Suprapubic skin (tissue), 4 donors: ENCODE measurements around the gene KSR2. TPM values are rescaled to one million over a fixed set of nuclear protein-coding genes. Genes with fewer than 3 reads are reported as not detected.
"Not testable (repeated sequence)": the region's sequence is repeated elsewhere in the genome, so short reads cannot be mapped to it uniquely, and the experiment has no call there.

ENCODE experiments used
- DNase-seq, 2 donors: peaks; one replicate each; pipeline ENCODE4 v3.0.0-alpha.2; 2019; ENCODE audit warnings: low spot score in 2 of 2
- H3K27ac ChIP-seq: fragments of 200-600 bp; sonication (generic); one replicate; pipeline ENCODE4 v1.5.1; 2019
- H3K27me3 ChIP-seq: fragments of 200-600 bp; sonication (generic); one replicate; pipeline ENCODE4 v1.5.1; 2019
- H3K36me3 ChIP-seq: fragments of 200-600 bp; sonication (generic); one replicate; pipeline ENCODE4 v1.5.1; 2019
- H3K4me1 ChIP-seq: fragments of 200-600 bp; sonication (generic); one replicate; pipeline ENCODE4 v1.5.1; 2019
- H3K4me3 ChIP-seq: fragments of 200-600 bp; sonication (generic); one replicate; pipeline ENCODE4 v1.5.1; 2019; ENCODE audit warnings: mild to moderate bottlenecking
- H3K9me3 ChIP-seq: fragments of 200-600 bp; sonication (generic); one replicate; pipeline ENCODE4 v1.5.1; 2019
- EP300 ChIP-seq: sonication (generic); formaldehyde crosslinking; IDR thresholded peaks from one replicate; pipeline ENCODE4 v1.6.1; 2017; ENCODE audit warnings: antibody characterized with exemption
- POLR2A ChIP-seq, 2 donors: fragments of 450-650 bp; IDR thresholded peaks; one replicate each; pipeline ENCODE4 v1.6.1; 2017; ENCODE audit warnings: antibody characterized with exemption in 2 of 2, mild to moderate bottlenecking in 2 of 2, moderate library complexity in 2 of 2
- POLR2AphosphoS5 ChIP-seq, 3 donors: sonication (generic); formaldehyde crosslinking; IDR thresholded peaks; one replicate each; pipeline ENCODE4 v1.6.1; 2017; ENCODE audit warnings: antibody characterized with exemption in 3 of 3
- WGBS: methylation state at CpG from one replicate; pipeline ENCODE4 v1.1.5; 2018; 5-methylcytosine and 5-hydroxymethylcytosine counted together
- total RNA-seq, 4 donors: library from RNA; depleted of rRNA; stranded (reverse); fragments of >200 nt; gene quantifications; one replicate each; pipeline ENCODE4 v1.1.0, GENCODE V29; 2016
- TF ChIP-seq, protein P1 (sequence below), 2 donors: fragments of 200-600 bp in 1 of 2; fragments of 450-650 bp in 1 of 2; sonication (generic) in 1 of 2; IDR thresholded peaks; one replicate each; pipeline ENCODE4 v1.5.1; 2016 to 2019; ENCODE audit warnings: antibody characterized with exemption in 2 of 2, mild to moderate bottlenecking in 1 of 2, moderate library complexity in 1 of 2

The KSR2 gene
- total RNA-seq, 4 donors from 2014 or later: 0.24 to 0.39 (median 0.38) TPM; not detected in 1

GRCh38 chr12:117805865-117806264 lies 162.9 kb downstream of the KSR2 start:
- H3K4me1 ChIP-seq: no peaks in the 10 kb centered on the region
- H3K27me3 ChIP-seq: peaks cover 6% of the 10 kb centered on the region
- no peaks in the 10 kb centered on the region for H3K36me3 ChIP-seq
- DNase-seq: no peak
- no peaks in the 10 kb centered on the region for H3K9me3 ChIP-seq
- WGBS: 40% methylated on average over 7 of the region's 7 CpGs
- no peak for TF ChIP-seq POLR2AphosphoS5 (IDR thresholded peaks at IDR 0.05)
- no peak overlapping the region for H3K27ac ChIP-seq
- no peak overlapping the region for H3K4me3 ChIP-seq

DNA sequence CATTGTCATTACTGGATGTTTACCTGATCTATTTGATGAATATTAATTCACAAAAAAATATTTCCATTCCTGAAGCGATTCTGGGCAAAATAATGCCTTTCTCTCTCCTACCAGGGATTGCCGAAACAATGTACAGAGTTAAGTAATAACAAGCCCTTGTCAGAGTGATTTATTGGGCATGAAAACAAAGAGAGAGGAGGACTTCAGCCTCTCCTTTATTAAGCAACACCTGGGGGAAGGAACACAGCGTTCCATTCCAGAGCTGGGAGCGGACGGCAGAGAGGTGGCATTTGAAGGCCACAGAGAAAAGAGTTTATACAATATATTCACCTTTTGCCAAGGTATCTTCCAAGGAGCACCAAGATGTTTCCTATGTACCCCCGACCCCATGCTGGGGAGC lies 165.8 kb downstream of the KSR2 start:
- H3K4me1 ChIP-seq: no peaks in the 10 kb centered on the region
- 59% methylated on average over 5 of the region's 6 CpGs for WGBS
- TF ChIP-seq POLR2A (IDR thresholded peaks at IDR 0.05): no peak
- TF ChIP-seq EP300: no peak
- no peak for TF ChIP-seq POLR2AphosphoS5 (IDR thresholded peaks at IDR 0.05)
- TF ChIP-seq, protein P1, sequence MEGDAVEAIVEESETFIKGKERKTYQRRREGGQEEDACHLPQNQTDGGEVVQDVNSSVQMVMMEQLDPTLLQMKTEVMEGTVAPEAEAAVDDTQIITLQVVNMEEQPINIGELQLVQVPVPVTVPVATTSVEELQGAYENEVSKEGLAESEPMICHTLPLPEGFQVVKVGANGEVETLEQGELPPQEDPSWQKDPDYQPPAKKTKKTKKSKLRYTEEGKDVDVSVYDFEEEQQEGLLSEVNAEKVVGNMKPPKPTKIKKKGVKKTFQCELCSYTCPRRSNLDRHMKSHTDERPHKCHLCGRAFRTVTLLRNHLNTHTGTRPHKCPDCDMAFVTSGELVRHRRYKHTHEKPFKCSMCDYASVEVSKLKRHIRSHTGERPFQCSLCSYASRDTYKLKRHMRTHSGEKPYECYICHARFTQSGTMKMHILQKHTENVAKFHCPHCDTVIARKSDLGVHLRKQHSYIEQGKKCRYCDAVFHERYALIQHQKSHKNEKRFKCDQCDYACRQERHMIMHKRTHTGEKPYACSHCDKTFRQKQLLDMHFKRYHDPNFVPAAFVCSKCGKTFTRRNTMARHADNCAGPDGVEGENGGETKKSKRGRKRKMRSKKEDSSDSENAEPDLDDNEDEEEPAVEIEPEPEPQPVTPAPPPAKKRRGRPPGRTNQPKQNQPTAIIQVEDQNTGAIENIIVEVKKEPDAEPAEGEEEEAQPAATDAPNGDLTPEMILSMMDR (IDR thresholded peaks at IDR 0.05): no peak
- no peak overlapping the region for H3K4me3 ChIP-seq
- H3K9me3 ChIP-seq: no peaks in the 10 kb centered on the region
- no peaks in the 10 kb centered on the region for H3K36me3 ChIP-seq
- peaks cover 6% of the 10 kb centered on the region for H3K27me3 ChIP-seq
- no peak for DNase-seq
- H3K27ac ChIP-seq: peak overlapping the region; percentile 59

DNA sequence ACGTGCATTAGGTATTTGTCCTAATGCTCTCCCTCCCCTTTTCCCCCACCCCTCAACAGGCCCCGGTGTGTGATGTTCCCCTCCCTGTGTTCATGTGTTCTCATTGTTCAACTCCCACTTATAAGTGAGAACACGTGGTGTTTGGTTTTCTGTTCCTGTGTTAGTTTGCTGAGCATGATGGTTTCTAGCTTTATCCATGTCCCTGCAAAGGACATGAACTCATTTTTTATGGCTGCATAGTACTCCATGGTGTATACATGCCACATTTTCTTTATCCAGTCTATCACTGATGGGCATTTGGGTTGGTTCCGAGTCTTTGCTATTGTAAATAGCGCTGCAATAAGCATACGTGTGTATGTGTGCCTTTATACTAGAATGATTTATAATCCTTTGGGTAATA lies 168.1 kb downstream of the KSR2 start:
- not testable (repeated sequence) for H3K4me1 ChIP-seq, DNase-seq, H3K9me3 ChIP-seq, H3K4me3 ChIP-seq, H3K27ac ChIP-seq, H3K27me3 ChIP-seq, H3K36me3 ChIP-seq
- WGBS: 90% methylated on average over 6 of the region's 6 CpGs

GRCh38 chr12:117797202-117797601 lies 171.6 kb downstream of the KSR2 start:
- no peak for DNase-seq
- TF ChIP-seq EP300: no peak
- no peak for TF ChIP-seq POLR2A (IDR thresholded peaks at IDR 0.05)
- TF ChIP-seq, protein P1 (IDR thresholded peaks at IDR 0.05): no peak
- TF ChIP-seq POLR2AphosphoS5 (IDR thresholded peaks at IDR 0.05): no peak
- 94% methylated on average over 3 of the region's 3 CpGs for WGBS
- Histone ChIP-seq H3K4me1 (no peaks in the 10 kb centered on the region), H3K27me3 (no peaks in the 10 kb centered on the region), H3K9me3 (no peaks in the 10 kb centered on the region), H3K4me3 (no peak overlapping the region), H3K27ac (no peak overlapping the region), H3K36me3 (no peaks in the 10 kb centered on the region)

DNA sequence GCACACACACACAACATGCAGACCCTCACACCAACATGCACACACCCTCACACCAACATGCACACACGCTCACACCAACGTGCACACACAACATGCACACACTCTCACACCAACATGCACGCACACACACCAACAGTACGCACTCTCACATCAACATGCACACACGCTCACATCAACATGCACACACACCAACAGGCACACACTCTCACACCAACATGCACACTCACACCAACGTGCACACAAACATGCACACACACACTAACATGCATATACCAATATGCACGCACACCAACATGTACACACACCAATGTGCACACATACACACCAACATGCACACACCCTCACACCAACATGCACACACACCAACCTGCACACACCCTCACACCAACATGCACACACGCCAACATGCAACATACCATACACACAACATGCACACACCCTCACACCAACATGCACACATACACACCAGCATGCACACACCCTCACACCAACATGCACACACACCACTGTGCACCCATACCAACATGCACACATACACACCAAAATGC lies 175.8 kb downstream of the KSR2 start:
- 88% methylated on average over 8 of the region's 8 CpGs for WGBS
- no peak overlapping the region for H3K4me3 ChIP-seq

GRCh38 chr12:117792471-117792870 lies 176.3 kb downstream of the KSR2 start:
- H3K27ac ChIP-seq: no peak overlapping the region
- 63% methylated on average over 4 of the region's 4 CpGs for WGBS
- no peak for TF ChIP-seq POLR2AphosphoS5 (IDR thresholded peaks at IDR 0.05)
- no peak for TF ChIP-seq EP300
- TF ChIP-seq POLR2A (IDR thresholded peaks at IDR 0.05): no peak
- TF ChIP-seq, protein P1 (IDR thresholded peaks at IDR 0.05): no peak
- peaks cover 4% of the 10 kb centered on the region for H3K27me3 ChIP-seq
- no peak overlapping the region for H3K4me3 ChIP-seq
- H3K4me1 ChIP-seq: no peaks in the 10 kb centered on the region
- no peaks in the 10 kb centered on the region for H3K36me3 ChIP-seq
- no peak for DNase-seq
- no peaks in the 10 kb centered on the region for H3K9me3 ChIP-seq

More for the DNA sequence above, 175.8 kb downstream of the KSR2 start:
- Histone ChIP-seq H3K27ac (no peak overlapping the region), H3K4me1 (no peaks in the 10 kb centered on the region), H3K9me3 (no peaks in the 10 kb centered on the region), H3K27me3 (peaks cover 4% of the 10 kb centered on the region), H3K36me3 (no peaks in the 10 kb centered on the region)
- DNase-seq: no peak
- no peak for TF ChIP-seq EP300
- TF ChIP-seq, protein P1 (IDR thresholded peaks at IDR 0.05): no peak
- TF ChIP-seq POLR2A (IDR thresholded peaks at IDR 0.05): no peak
- no peak for TF ChIP-seq POLR2AphosphoS5 (IDR thresholded peaks at IDR 0.05)
